Measurements from ENCODE around the gene ABRACL. TPM values are rescaled to one million over a fixed set of nuclear protein-coding genes. Genes with fewer than 3 reads are reported as not detected.

The ABRACL gene
- total RNA-seq, 6 experiments from 2014 or later: 22.5 to 52.0 (median 39.6) TPM

DNA sequence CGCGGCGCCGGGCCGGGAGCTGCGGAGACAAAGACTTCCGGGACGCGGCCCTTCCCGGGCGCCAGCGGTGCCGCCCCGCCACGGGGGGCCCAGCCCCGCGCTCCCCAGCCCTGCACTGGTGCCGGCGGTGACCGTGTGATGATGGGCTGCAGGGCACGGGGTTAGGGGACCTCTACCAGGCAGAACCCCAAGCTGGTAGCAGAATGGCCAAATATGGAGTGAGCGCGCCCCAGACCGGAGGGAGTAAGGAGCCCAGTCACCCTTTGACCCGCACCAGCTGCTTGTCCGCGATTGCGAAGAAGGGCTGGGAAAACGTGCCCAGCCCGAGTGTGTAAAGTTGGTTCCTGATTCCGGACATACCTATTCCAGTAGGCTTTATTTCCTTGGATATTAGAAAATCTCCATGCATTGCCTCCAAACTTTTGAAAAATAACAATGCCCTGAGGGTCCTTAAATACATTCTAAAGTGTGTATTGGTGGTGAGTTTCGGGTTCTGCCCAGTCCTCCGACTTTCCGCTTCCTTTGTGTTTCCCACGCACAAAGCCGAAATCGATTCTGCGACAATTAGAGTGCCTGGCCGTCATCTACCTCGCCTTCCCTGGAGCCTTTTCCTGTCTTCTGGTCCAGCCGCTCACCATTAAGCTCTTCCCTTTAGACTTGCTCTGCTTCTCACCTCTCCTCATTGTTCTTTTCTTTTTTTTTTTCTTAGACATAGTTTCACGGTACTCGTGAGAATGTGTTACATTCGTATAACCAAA lies 1.1 kb downstream of the ABRACL start:
- H3K9me3 ChIP-seq: no peaks in the 10 kb centered on the region
- peak overlapping the region; percentile 77 to 93 (median 91) for H3K27ac ChIP-seq
- WGBS (ENCODE audit: insufficient coverage, low coverage, low lambda C conversion rate, missing lambda C conversion rate): 11% methylated on average over 13 of the region's 44 CpGs
- intact Hi-C loops (cut with DNase I): loop anchor here (5.0 to 10.0 kb wide), 2 partner anchors 42 to 45 kb away; partner anchors contain the start of gene REPS1 (in 2 of the 2)
- TF ChIP-seq POLR2A (IDR thresholded peaks at IDR 0.05) (no peak), CTCF (IDR thresholded peaks at IDR 0.05) (peak in 2 of 4 donors; percentile 7 to 14)
- ATAC-seq (peak; percentile 63 to 77 (median 74)), DNase-seq (peak; percentile 78 to 90 (median 87))
- H3K4me3 ChIP-seq: peak overlapping the region; percentile 66 to 91 (median 85)
- no peaks in the 10 kb centered on the region for H3K27me3 ChIP-seq
- H3K4me1 ChIP-seq: peaks cover 0 to 22% (median 3%) of the 10 kb centered on the region in 4 donors
- H3K36me3 ChIP-seq: peaks cover 0 to 8% (median 2%) of the 10 kb centered on the region in 4 donors

- H3K27me3 ChIP-seq: no peaks in the 10 kb centered on the region
- DNase-seq: no peak
- peak overlapping the region in 2 of 3 donors; percentile 77 to 93 for H3K27ac ChIP-seq
- WGBS (ENCODE audit: insufficient coverage, low coverage, low lambda C conversion rate, missing lambda C conversion rate): 54% methylated on average over 9 of the region's 9 CpGs
- peaks cover 0 to 22% (median 3%) of the 10 kb centered on the region in 4 donors for H3K4me1 ChIP-seq
- H3K9me3 ChIP-seq: no peaks in the 10 kb centered on the region
- H3K36me3 ChIP-seq: peaks cover 0 to 16% (median 3%) of the 10 kb centered on the region in 4 donors
- intact Hi-C loops (cut with DNase I): loop anchor here in 1 of 2 donors (10.0 kb wide), 1 partner anchor 46 kb away; the partner anchor contains the start of gene REPS1
- H3K4me3 ChIP-seq: peak overlapping the region; percentile 66 to 91 (median 85)
- TF ChIP-seq POLR2A (IDR thresholded peaks at IDR 0.05) (no peak), CTCF (IDR thresholded peaks at IDR 0.05) (no peak)
- no peak for ATAC-seq
Measured at GRCh38 chr6:139030228-139030963, 1.9 kb downstream of the ABRACL start.

DNA sequence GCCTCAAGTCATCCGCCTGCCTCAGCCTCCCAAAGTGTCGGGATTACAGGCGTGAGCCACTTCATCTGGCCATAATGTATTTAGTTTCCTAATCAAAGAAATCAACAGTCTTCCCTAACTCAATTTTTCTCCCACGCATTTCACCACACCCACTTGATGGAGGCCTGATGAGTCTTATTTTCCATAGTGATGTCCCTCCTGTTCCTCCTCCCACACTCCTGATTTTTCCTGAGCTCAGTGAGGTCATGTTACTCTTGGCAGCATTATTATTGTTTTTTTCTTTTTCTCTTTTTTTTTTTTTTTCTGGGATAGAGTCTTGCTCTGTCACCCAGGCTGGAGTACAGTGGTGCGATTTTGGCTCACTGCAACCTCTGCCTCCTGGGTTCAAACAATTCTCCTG lies 8.9 kb downstream of the ABRACL start:
- Histone ChIP-seq H3K36me3 (peaks cover 0 to 61% (median 9%) of the 10 kb centered on the region in 4 donors), H3K4me1 (no peaks in the 10 kb centered on the region), H3K27ac (no peak overlapping the region), H3K27me3 (no peaks in the 10 kb centered on the region), H3K9me3 (no peaks in the 10 kb centered on the region), H3K4me3 (no peak overlapping the region)
- no peak for DNase-seq
- 90% methylated on average over 4 of the region's 5 CpGs for WGBS (ENCODE audit: insufficient coverage, low coverage, low lambda C conversion rate, missing lambda C conversion rate)
- intact Hi-C loops (cut with DNase I): loop anchor here in 1 of 2 donors (10.0 kb wide), 1 partner anchor 53 kb away; the partner anchor contains the start of gene REPS1
- ATAC-seq: no peak
- no peak for TF ChIP-seq CTCF (IDR thresholded peaks at IDR 0.05)
- no peak for TF ChIP-seq POLR2A (IDR thresholded peaks at IDR 0.05)

DNA sequence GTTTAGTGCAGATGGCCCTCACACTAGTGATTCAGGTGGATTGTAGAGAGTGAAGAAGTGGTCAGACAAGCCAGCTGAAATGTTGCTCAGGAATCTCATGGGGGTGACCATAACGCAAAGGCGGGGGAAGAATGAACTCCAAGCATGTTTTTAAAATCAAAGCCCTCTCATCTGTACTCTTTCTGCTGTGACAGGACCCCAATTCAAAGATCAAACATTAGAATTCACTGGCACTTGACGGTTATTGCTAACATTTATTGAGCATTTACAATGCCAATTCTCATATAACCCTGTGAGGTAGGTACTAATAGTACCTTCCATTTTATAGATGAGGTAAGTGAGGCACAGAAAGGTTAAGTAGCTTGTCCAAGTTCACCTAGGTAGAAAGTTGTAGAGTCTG lies 15.7 kb downstream of the ABRACL start:
- DNase-seq: no peak
- Histone ChIP-seq H3K9me3 (no peaks in the 10 kb centered on the region), H3K27ac (no peak overlapping the region), H3K36me3 (peaks cover 0 to 28% (median 0%) of the 10 kb centered on the region in 4 donors), H3K27me3 (no peaks in the 10 kb centered on the region), H3K4me3 (no peak overlapping the region), H3K4me1 (no peaks in the 10 kb centered on the region)
- intact Hi-C loops (cut with DNase I): no loop called here
- TF ChIP-seq CTCF (IDR thresholded peaks at IDR 0.05) (no peak), POLR2A (IDR thresholded peaks at IDR 0.05) (no peak)
- 96% methylated on average over 2 of the region's 3 CpGs for WGBS (ENCODE audit: insufficient coverage, low coverage, low lambda C conversion rate, missing lambda C conversion rate)
- ATAC-seq: no peak

Measured in right lobe of liver (tissue), 6 donors.